K562 (cell line): ENCODE results near the gene PLEKHA5. TPM values are rescaled to one million over a fixed set of nuclear protein-coding genes. Genes with fewer than 3 reads are reported as not detected.

Experiments
- ATAC-seq: fragments of 200-7000 bp; cut with Tn5 transposase; 3 replicates; pipeline ENCODE4 v1.9.1; 2020; ENCODE audit warnings: moderate library complexity
- BruUV-seq: library from RNA; stranded (reverse); fragments of 400-500 nt; replicated peaks from 2 replicates; lab custom pipeline; 2021; lab: Mats Ljungman, UMichigan
- CTCF ChIA-PET: fragments of 300-600 bp; formaldehyde crosslinking; extraction: SDS; loops from one replicate; lab custom pipeline; 2021; ENCODE audit warnings: low intra/inter-chr PET ratio; lab: Yijun Ruan, JAX
- POLR2A ChIA-PET: fragments of 300-600, 350-650 bp; sonication (Branson Sonifier 250); formaldehyde crosslinking; extraction: SDS; loops from one replicate; lab custom pipeline; 2021; ENCODE audit warnings: antibody characterized with exemption, inconsistent platforms; lab: Yijun Ruan, JAX
- DNase-seq, 4 experiments: peaks; one replicate each; pipeline versions ENCODE4 v3.0.0 to v3.0.0-alpha.2; 2011 to 2018; ENCODE audit warnings: low spot score in 3 of 4, mixed read lengths in 3 of 4; ENCODE audit errors: extremely low read depth in 1 of 4
- FAIRE-seq: peaks from 2 replicates; lab custom pipeline; 2011; peaks lifted over from hg19 to GRCh38; lab: Jason Lieb, UNC
- H2AFZ ChIP-seq: 2 replicates; pipeline ENCODE4 v1.6.0; 2011; ENCODE audit warnings: low read depth, low read length, control low read depth, inconsistent platforms
- H3K27ac ChIP-seq: fragments of 200-600 bp; 3 replicates; pipeline ENCODE4 v1.8.0; 2011; ENCODE audit warnings: low read depth, mild to moderate bottlenecking, control low read depth, inconsistent platforms, low read length, moderate library complexity, mixed read lengths; ENCODE audit errors: extremely low read depth
- H3K27me3 ChIP-seq, 2 experiments: fragments of 300-600 bp in 1 of 2; 2 replicates in 1 of 2; 3 replicates in 1 of 2; pipeline versions ENCODE4 v1.6.0 to v1.8.0; 2011; ENCODE audit warnings: inconsistent platforms in 2 of 2, low read length in 2 of 2, mild to moderate bottlenecking in 1 of 2, mixed read lengths in 1 of 2, moderate library complexity in 1 of 2; ENCODE audit not compliant: control insufficient read depth in 2 of 2, insufficient read depth in 2 of 2
- H3K36me3 ChIP-seq: fragments of 300-600 bp; 3 replicates; pipeline ENCODE4 v1.8.0; 2011; ENCODE audit warnings: mild to moderate bottlenecking, low read length, inconsistent platforms; ENCODE audit not compliant: control insufficient read depth, insufficient read depth
- H3K4me1 ChIP-seq, 2 experiments: fragments of 200-600 bp in 1 of 2; replicated peaks in 1 of 2; 2 replicates in 1 of 2; 3 replicates in 1 of 2; pipeline versions ENCODE4 v1.5.1 to v1.8.0; 2011; ENCODE audit warnings: inconsistent platforms in 2 of 2, low read length in 2 of 2, mild to moderate bottlenecking in 1 of 2, mixed read lengths in 1 of 2, moderate library complexity in 1 of 2; ENCODE audit not compliant: control insufficient read depth in 2 of 2, insufficient read depth in 2 of 2
- H3K4me2 ChIP-seq: 2 replicates; pipeline ENCODE4 v1.6.1; 2011; ENCODE audit warnings: low read length, control low read depth, inconsistent platforms, mixed read lengths; ENCODE audit not compliant: insufficient read depth
- H3K4me3 ChIP-seq: fragments of 200-600 bp; sonication (generic), shearing (Covaris generic); 2 replicates; pipeline ENCODE4 v1.5.1; 2016; ENCODE audit warnings: control low read depth, inconsistent platforms
- H3K79me2 ChIP-seq: fragments of 200-600 bp; 3 replicates; pipeline ENCODE4 v1.8.0; 2011; ENCODE audit warnings: low read length, inconsistent platforms; ENCODE audit not compliant: control insufficient read depth, insufficient read depth
- H3K9ac ChIP-seq, 2 experiments: 2 replicates each; pipeline versions ENCODE4 v1.6.0 to v1.6.1; 2011; ENCODE audit warnings: low read depth in 2 of 2, low read length in 2 of 2, control low read depth in 1 of 2, inconsistent platforms in 1 of 2, mild to moderate bottlenecking in 1 of 2, mixed read lengths in 1 of 2; ENCODE audit not compliant: insufficient read depth in 1 of 2
- H3K9me1 ChIP-seq: one replicate; pipeline ENCODE4 v1.6.0; 2011; ENCODE audit warnings: inconsistent platforms, mild to moderate bottlenecking, low read length, moderate library complexity; ENCODE audit not compliant: control insufficient read depth, insufficient read depth
- H3K9me3 ChIP-seq: replicated peaks from 2 replicates; pipeline ENCODE4 v1.5.1; 2011; ENCODE audit warnings: low read depth, low read length, inconsistent platforms; ENCODE audit not compliant: control insufficient read depth, insufficient read depth
- H4K20me1 ChIP-seq: replicated peaks from 2 replicates; pipeline ENCODE4 v1.6.1; 2011; ENCODE audit warnings: low read length, inconsistent platforms, mixed read lengths; ENCODE audit not compliant: control insufficient read depth, insufficient read depth
- BRCA1 ChIP-seq, 2 experiments: fragments of 450-650 bp in 1 of 2; sonication (generic) in 1 of 2; formaldehyde crosslinking in 1 of 2; IDR thresholded peaks; 2 replicates each; pipeline versions ENCODE4 v1.5.0 to v1.6.1; 2017 to 2020; ENCODE audit warnings: mild to moderate bottlenecking in 1 of 2, missing genetic modification reagents in 1 of 2
- DMBX1 ChIP-seq: fragments of 250-450 bp; sonication (Bioruptor Pico); IDR thresholded peaks from 2 replicates; pipeline ENCODE4 v1.8.0; 2022; ENCODE audit warnings: inconsistent platforms, mild to moderate bottlenecking, moderate library complexity, borderline replicate concordance
- EP300 ChIP-seq: IDR thresholded peaks from 2 replicates; pipeline ENCODE4 v1.6.1; 2012; ENCODE audit warnings: low read length, improper control_type of control experiment
- FOXJ2 ChIP-seq: fragments of 200-800 bp; sonication (Bioruptor generic); IDR thresholded peaks from 2 replicates; pipeline ENCODE4 v1.6.1; 2016; ENCODE audit warnings: missing genetic modification characterization, missing compliant biosample characterization
- FOXM1 ChIP-seq, 2 experiments: fragments of 450-650 bp in 1 of 2; sonication (generic) in 1 of 2; formaldehyde crosslinking in 1 of 2; IDR thresholded peaks; 2 replicates each; pipeline versions ENCODE4 v1.6.1 to v1.9.0; 2017 to 2022; ENCODE audit warnings: low read depth in 2 of 2, mild to moderate bottlenecking in 2 of 2, missing genetic modification reagents in 1 of 2, moderate library complexity in 1 of 2
- HDAC8 ChIP-seq: fragments of 450-650 bp; IDR thresholded peaks from 2 replicates; pipeline ENCODE4 v1.6.1; 2016; ENCODE audit warnings: mild to moderate bottlenecking, missing genetic modification characterization, moderate library complexity, missing compliant biosample characterization
- HLTF ChIP-seq: fragments of 450-650 bp; IDR thresholded peaks from 2 replicates; pipeline ENCODE4 v1.6.1; 2016
- KLF1 ChIP-seq: fragments of 450-650 bp; IDR thresholded peaks from 2 replicates; pipeline ENCODE4 v1.6.1; 2016; ENCODE audit warnings: missing genetic modification characterization, missing compliant biosample characterization
- MTA1 ChIP-seq: fragments of 450-650 bp; IDR thresholded peaks from 2 replicates; pipeline ENCODE4 v1.6.1; 2017; ENCODE audit warnings: borderline replicate concordance
- MXI1 ChIP-seq: IDR thresholded peaks from 2 replicates; pipeline ENCODE4 v1.6.1; 2011; ENCODE audit warnings: low read depth, mild to moderate bottlenecking, improper control_type of control experiment, low read length
- NFYB ChIP-seq: IDR thresholded peaks from 2 replicates; pipeline ENCODE4 v1.6.1; 2011; ENCODE audit warnings: mild to moderate bottlenecking, moderate library complexity; ENCODE audit not compliant: insufficient read length; ENCODE audit errors: extremely low read depth
- NR2C1 ChIP-seq, 2 experiments: fragments of 450-650 bp; IDR thresholded peaks; 2 replicates each; pipeline ENCODE4 v1.6.1; 2017; ENCODE audit warnings: mild to moderate bottlenecking in 2 of 2, antibody characterized with exemption in 1 of 2, inconsistent platforms in 1 of 2, missing compliant biosample characterization in 1 of 2, missing genetic modification characterization in 1 of 2
- SUPT5H ChIP-seq: fragments of 450-650 bp; IDR thresholded peaks from 2 replicates; pipeline ENCODE4 v1.6.1; 2016
- ZNF41 ChIP-seq: fragments of 250-450 bp; sonication (Bioruptor Pico); conservative IDR thresholded peaks from 2 replicates; pipeline ENCODE4 v1.4.0; 2020; ENCODE audit warnings: mild to moderate bottlenecking
- WGBS: fragments of 100-300 bp; shearing (Covaris generic); methylation state at CpG from one replicate; pipeline ENCODE4 v1.1.6; 2016; ENCODE audit warnings: low coverage, mixed read lengths; ENCODE audit not compliant: insufficient coverage; ENCODE audit errors: missing lambda C conversion rate; 5-methylcytosine and 5-hydroxymethylcytosine counted together
- in situ Hi-C: fragments of 300-500 bp; cut with MboI; formaldehyde crosslinking; loops from 4 replicates; pipeline ENCODE4 v1.15.0; 2018; ENCODE audit warnings: inconsistent platforms, mixed read lengths
- intact Hi-C: fragments of 100-400 bp; cut with micrococcal nuclease; formaldehyde crosslinking; loops from 2 replicates; pipeline ENCODE4 v1.14.2; 2022
- polyA plus RNA-seq, 8 experiments: library from polyadenylated mRNA; depleted of rRNA in 4 of 8; stranded (reverse) in 5 of 8; unstranded in 3 of 8; fragments of >200 nt; fragmentation: Nextera tagmentation in 2 of 8; fragmentation: Illumina TruSeq in 1 of 8; extraction: Ambion mirVana in 2 of 8; extraction: Trizol in 1 of 8; gene quantifications; 2 replicates each; pipeline versions ENCODE4 v1.2.1 to v1.2.3, GENCODE V29; 2011 to 2014; ENCODE audit warnings: inconsistent platforms in 1 of 8, missing spikeins in 1 of 8
- total RNA-seq, 7 experiments: library from RNA; depleted of rRNA in 6 of 7; stranded (reverse); fragments of >200 nt in 6 of 7; fragmentation: Illumina TruSeq in 2 of 7; extraction: Trizol in 2 of 7; gene quantifications; 2 replicates each; pipeline versions ENCODE4 v1.2.1 to v1.2.3, GENCODE V29; 2011 to 2021; ENCODE audit warnings: low replicate concordance in 1 of 7
- TF ChIP-seq, protein P1 (sequence below): fragments of 450-650 bp; IDR thresholded peaks from 2 replicates; pipeline ENCODE4 v1.6.1; 2017; ENCODE audit warnings: antibody characterized with exemption, mild to moderate bottlenecking
- TF ChIP-seq, protein P2 (sequence below): fragments of 450-650 bp; formaldehyde crosslinking; IDR thresholded peaks from 2 replicates; pipeline ENCODE4 v1.4.0; 2020; ENCODE audit warnings: mild to moderate bottlenecking, mixed read lengths
- TF ChIP-seq, protein P3 (sequence below), 2 experiments: fragments of 450-650 bp in 1 of 2; sonication (generic) in 1 of 2; formaldehyde crosslinking; conservative IDR thresholded peaks; 2 replicates each; pipeline versions ENCODE4 v1.4.0 to v1.8.1; 2020 to 2022; ENCODE audit warnings: mild to moderate bottlenecking in 1 of 2, missing genetic modification reagents in 1 of 2

The PLEKHA5 gene
- total and polyA plus RNA-seq, 9 of the 15 experiments (the other 6 are each of a cell fraction or from before 2014, with no cell fraction given), result 7.2 to 26.2 (median 17.4) TPM

DNA sequence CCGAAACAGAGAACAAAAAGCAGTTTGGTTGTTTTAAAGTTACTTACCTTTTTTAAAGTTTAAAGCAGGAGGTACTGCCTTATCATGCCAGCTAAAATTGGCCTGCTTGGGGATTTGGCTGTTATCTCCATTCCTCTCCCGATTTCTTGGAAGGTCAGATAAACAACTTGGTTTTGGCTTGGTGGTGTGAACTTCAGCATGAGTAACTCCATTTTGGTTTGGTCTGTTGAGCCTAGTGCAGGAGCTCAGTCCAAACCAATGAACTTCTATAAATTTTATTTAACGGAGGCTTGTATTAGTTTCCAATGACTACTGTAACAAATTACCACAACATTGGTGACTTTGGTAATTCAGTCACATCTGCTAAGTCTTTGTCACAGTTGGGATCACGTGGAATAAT lies 82.3 kb downstream of the PLEKHA5 start:
- intact Hi-C loops, result no loop called here
- TF ChIP-seq FOXM1 (IDR thresholded peaks at IDR 0.05; ENCODE audit: low read depth) (no peak), FOXM1 (CRISPR knock-in tag; IDR thresholded peaks at IDR 0.05; ENCODE audit: low read depth) (no peak), NR2C1 (IDR thresholded peaks at IDR 0.05) (no peak), NR2C1 (tag; IDR thresholded peaks at IDR 0.05) (0 out of 2 replicates have a peak, but pooled peaks have one; percentile 26), HDAC8 (tag) (no peak), MXI1 (no peak), ZNF41 (no peak), MTA1 (no peak), EP300 (no peak), KLF1 (tag) (no peak), FOXJ2 (no peak), DMBX1 (CRISPR knock-in tag) (peak; percentile 68; the same call in 1 of the 2 replicates), HLTF (no peak), SUPT5H (no peak), NFYB (no peak), BRCA1 (IDR thresholded peaks at IDR 0.05) (no peak), BRCA1 (CRISPR knock-in tag; IDR thresholded peaks at IDR 0.05) (no peak)
- TF ChIP-seq, protein P1, sequence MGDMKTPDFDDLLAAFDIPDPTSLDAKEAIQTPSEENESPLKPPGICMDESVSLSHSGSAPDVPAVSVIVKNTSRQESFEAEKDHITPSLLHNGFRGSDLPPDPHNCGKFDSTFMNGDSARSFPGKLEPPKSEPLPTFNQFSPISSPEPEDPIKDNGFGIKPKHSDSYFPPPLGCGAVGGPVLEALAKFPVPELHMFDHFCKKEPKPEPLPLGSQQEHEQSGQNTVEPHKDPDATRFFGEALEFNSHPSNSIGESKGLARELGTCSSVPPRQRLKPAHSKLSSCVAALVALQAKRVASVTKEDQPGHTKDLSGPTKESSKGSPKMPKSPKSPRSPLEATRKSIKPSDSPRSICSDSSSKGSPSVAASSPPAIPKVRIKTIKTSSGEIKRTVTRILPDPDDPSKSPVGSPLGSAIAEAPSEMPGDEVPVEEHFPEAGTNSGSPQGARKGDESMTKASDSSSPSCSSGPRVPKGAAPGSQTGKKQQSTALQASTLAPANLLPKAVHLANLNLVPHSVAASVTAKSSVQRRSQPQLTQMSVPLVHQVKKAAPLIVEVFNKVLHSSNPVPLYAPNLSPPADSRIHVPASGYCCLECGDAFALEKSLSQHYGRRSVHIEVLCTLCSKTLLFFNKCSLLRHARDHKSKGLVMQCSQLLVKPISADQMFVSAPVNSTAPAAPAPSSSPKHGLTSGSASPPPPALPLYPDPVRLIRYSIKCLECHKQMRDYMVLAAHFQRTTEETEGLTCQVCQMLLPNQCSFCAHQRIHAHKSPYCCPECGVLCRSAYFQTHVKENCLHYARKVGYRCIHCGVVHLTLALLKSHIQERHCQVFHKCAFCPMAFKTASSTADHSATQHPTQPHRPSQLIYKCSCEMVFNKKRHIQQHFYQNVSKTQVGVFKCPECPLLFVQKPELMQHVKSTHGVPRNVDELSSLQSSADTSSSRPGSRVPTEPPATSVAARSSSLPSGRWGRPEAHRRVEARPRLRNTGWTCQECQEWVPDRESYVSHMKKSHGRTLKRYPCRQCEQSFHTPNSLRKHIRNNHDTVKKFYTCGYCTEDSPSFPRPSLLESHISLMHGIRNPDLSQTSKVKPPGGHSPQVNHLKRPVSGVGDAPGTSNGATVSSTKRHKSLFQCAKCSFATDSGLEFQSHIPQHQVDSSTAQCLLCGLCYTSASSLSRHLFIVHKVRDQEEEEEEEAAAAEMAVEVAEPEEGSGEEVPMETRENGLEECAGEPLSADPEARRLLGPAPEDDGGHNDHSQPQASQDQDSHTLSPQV, result peak; percentile 54
- TF ChIP-seq, protein P2, sequence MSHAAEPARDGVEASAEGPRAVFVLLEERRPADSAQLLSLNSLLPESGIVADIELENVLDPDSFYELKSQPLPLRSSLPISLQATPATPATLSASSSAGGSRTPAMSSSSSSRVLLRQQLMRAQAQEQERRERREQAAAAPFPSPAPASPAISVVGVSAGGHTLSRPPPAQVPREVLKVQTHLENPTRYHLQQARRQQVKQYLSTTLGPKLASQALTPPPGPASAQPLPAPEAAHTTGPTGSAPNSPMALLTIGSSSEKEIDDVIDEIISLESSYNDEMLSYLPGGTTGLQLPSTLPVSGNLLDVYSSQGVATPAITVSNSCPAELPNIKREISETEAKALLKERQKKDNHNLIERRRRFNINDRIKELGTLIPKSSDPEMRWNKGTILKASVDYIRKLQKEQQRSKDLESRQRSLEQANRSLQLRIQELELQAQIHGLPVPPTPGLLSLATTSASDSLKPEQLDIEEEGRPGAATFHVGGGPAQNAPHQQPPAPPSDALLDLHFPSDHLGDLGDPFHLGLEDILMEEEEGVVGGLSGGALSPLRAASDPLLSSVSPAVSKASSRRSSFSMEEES (CRISPR knock-in tag), result no peak
- TF ChIP-seq, protein P3, sequence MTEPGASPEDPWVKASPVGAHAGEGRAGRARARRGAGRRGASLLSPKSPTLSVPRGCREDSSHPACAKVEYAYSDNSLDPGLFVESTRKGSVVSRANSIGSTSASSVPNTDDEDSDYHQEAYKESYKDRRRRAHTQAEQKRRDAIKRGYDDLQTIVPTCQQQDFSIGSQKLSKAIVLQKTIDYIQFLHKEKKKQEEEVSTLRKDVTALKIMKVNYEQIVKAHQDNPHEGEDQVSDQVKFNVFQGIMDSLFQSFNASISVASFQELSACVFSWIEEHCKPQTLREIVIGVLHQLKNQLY (CRISPR knock-in tag; conservative IDR thresholded peaks at IDR 0.05), result no peak

More for the DNA sequence above, 82.3 kb downstream of the PLEKHA5 start:
- Histone ChIP-seq H3K9me1 (peaks cover under 1% of the 10 kb centered on the region), H2AFZ (no peak overlapping the region), H3K79me2 (no peaks in the 10 kb centered on the region; the same call in 2 of the 3 replicates), H3K4me1 (no peaks in the 10 kb centered on the region; a peak in 1 of 5 replicates), H3K27me3 (no peaks in the 10 kb centered on the region), H4K20me1 (no peaks in the 10 kb centered on the region), H3K4me3 (no peak overlapping the region), H3K4me2 (no peak overlapping the region), H3K9me3 (no peaks in the 10 kb centered on the region), H3K9ac (no peak overlapping the region), H3K27ac (no peak overlapping the region), H3K36me3 (no peaks in the 10 kb centered on the region)
- in situ Hi-C loops, result no loop called here
- DNase-seq (no peak), ATAC-seq (no peak), FAIRE-seq (no peak)
- WGBS, result 67% methylated on average over 4 of the region's 4 CpGs
- ChIA-PET CTCF (no interaction called here), POLR2A (interaction anchor here (0.7 to 0.9 kb wide), 2 partner anchors 18 to 104 kb away, joined by 3 read pairs; no protein-coding TSS in a partner anchor)
- BruUV-seq, result no TSS peak
